Measurements from ENCODE around the gene ACP7. TPM values are rescaled to one million over a fixed set of nuclear protein-coding genes. Genes with fewer than 3 reads are reported as not detected.

ACP7 gene, protein sequence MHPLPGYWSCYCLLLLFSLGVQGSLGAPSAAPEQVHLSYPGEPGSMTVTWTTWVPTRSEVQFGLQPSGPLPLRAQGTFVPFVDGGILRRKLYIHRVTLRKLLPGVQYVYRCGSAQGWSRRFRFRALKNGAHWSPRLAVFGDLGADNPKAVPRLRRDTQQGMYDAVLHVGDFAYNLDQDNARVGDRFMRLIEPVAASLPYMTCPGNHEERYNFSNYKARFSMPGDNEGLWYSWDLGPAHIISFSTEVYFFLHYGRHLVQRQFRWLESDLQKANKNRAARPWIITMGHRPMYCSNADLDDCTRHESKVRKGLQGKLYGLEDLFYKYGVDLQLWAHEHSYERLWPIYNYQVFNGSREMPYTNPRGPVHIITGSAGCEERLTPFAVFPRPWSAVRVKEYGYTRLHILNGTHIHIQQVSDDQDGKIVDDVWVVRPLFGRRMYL
- total RNA-seq, result under 1 TPM; 0.15 to 0.31 TPM

DNA sequence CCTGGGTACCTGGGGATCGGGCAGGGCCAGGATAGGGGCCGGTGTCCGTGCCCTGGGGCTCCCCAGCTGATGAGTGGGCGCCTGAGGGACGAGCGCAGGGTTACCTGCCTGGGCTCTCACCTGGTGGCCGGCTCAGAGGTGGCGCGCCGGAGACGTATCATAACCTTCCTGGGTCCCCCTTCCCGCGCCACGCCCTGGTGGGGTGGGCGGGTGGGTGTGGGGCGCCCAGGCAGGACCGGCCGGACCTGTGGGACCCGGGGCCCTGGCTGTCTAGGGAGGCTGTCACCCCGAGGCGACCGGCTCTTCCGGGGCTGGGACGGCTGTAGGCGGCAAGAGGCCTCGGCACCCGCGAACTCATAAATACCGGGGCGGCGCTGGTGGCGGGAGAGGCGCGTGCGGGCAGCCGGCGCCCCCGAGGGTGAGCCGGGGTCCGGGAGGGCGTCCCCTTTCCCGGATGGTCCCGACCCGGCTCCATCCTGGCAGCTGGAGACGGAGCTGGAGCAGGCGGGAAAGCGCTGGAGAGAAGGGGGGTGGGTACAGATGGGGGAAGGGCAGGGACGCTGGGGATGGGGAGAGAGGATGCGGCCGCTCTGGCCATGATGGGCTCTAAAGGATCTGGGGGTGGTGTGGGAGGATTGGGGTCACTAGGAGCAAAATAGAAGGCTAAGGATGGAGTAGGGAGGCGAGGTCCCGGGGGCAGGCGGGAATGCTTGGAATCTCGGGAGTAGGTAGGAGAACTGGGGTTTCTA is at the start of gene ACP7:
ACP7 (plus strand) TSS at position 386 of the 749 bp plus-strand sequence. CDS start 902 bp downstream, outside the sequence.
- H3K4me3 Mint-ChIP-seq, result peak within 1 kb of the TSS; percentile 62
- intact Hi-C loops (cut with micrococcal nuclease), result no loop called here
- no peaks in the 10 kb centered on the region for H3K36me3 Mint-ChIP-seq
- no peaks in the 10 kb centered on the region for H3K9me3 Mint-ChIP-seq
- peaks cover 30% of the 10 kb centered on the region for H3K27me3 Mint-ChIP-seq
- CTCF ChIA-PET, result interaction anchor here (1.0 to 1.6 kb wide), 2 partner anchors 32 to 107 kb away, joined by 3 to 6 read pairs; no protein-coding TSS in a partner anchor
- DNase-seq, result peak; percentile 38
- peaks cover 11% of the 10 kb centered on the region for H3K4me1 Mint-ChIP-seq (ENCODE audit: low read depth)
- no peak within 1 kb of the TSS for H3K27ac Mint-ChIP-seq
- POLR2A ChIA-PET, result no interaction called here

DNA sequence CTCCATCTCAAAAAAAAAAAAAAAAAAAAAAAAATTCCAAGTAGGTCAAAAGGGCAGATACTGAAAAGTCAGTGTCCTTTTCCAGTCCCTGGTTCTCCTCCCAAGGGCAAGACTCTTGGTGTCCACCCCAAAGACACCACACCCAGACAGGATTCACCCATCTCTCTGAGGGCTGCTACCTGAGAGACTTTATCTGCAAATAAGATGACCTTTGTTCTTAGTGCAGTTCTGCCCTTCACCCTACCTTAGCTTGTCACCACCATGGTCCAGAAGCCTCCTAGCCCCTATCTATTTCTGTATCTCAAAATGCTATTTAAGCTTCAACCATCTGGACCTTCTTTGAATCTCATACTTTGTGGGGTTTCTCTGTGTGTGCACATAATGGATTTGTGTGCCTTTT is 47.6 kb upstream of the ACP7 start:
- H3K27ac Mint-ChIP-seq, result no peak overlapping the region
- CTCF ChIA-PET, result interaction anchor here (2.8 kb wide), 1 partner anchor 15 kb away, joined by 20 read pairs; no protein-coding TSS in a partner anchor
- no peak overlapping the region for H3K4me3 Mint-ChIP-seq
- DNase-seq, result no peak
- peaks cover 2% of the 10 kb centered on the region for H3K9me3 Mint-ChIP-seq
- intact Hi-C loops (cut with micrococcal nuclease), result loop anchor here (5.0 kb wide), 1 partner anchor 74 kb away; no protein-coding TSS in a partner anchor
- peaks cover 10% of the 10 kb centered on the region for H3K27me3 Mint-ChIP-seq
- peaks cover 9% of the 10 kb centered on the region for H3K4me1 Mint-ChIP-seq (ENCODE audit: low read depth)
- POLR2A ChIA-PET, result no interaction called here
- H3K36me3 Mint-ChIP-seq, result no peaks in the 10 kb centered on the region

GRCh38 chr19:39037194-39037593 is 47.0 kb upstream of the ACP7 start:
- Mint-ChIP-seq H3K27me3 (peaks cover 10% of the 10 kb centered on the region), H3K4me3 (no peak overlapping the region), H3K36me3 (no peaks in the 10 kb centered on the region), H3K9me3 (peaks cover 2% of the 10 kb centered on the region), H3K27ac (no peak overlapping the region), H3K4me1 (ENCODE audit: low read depth) (peaks cover 8% of the 10 kb centered on the region)
- no peak for DNase-seq
- ChIA-PET POLR2A (no interaction called here), CTCF (interaction anchor here (0.6 to 2.8 kb wide), 2 partner anchors 14 to 29 kb away, joined by 3 to 20 read pairs; no protein-coding TSS in a partner anchor)
- intact Hi-C loops (cut with micrococcal nuclease), result loop anchor here (5.0 kb wide), 1 partner anchor 75 kb away; no protein-coding TSS in a partner anchor

DNA sequence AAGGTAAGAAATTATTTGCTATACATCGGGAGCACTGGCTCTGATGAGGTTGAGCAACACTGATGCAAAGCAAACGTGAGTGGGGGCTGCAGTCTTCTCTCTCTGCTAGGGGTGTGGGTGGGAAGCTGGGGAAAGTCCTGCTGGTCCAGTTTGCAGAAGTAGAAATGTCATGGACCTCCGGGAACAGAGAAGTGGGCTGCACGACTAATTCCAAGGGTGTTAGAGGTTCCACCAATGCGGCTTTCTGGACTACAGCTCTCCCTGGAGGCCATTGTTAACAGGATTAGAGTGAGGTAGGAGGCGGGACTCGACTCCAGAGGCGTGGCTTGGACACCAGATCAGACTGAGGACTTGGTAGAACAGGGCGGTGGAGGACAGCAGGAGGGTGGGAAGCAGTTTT is 46.1 kb upstream of the ACP7 start:
- peak; percentile 27 for DNase-seq
- intact Hi-C loops (cut with micrococcal nuclease), result loop anchor here (5.0 kb wide), 1 partner anchor 76 kb away; no protein-coding TSS in a partner anchor
- peaks cover 3% of the 10 kb centered on the region for H3K27me3 Mint-ChIP-seq
- no peak overlapping the region for H3K27ac Mint-ChIP-seq
- H3K4me3 Mint-ChIP-seq, result no peak overlapping the region
- H3K4me1 Mint-ChIP-seq (ENCODE audit: low read depth), result no peaks in the 10 kb centered on the region
- H3K9me3 Mint-ChIP-seq, result peaks cover 2% of the 10 kb centered on the region
- ChIA-PET POLR2A (no interaction called here), CTCF (interaction anchor here (1.0 to 2.8 kb wide), 2 partner anchors 13 to 76 kb away, joined by 3 to 20 read pairs; no protein-coding TSS in a partner anchor)
- H3K36me3 Mint-ChIP-seq, result no peaks in the 10 kb centered on the region

DNA sequence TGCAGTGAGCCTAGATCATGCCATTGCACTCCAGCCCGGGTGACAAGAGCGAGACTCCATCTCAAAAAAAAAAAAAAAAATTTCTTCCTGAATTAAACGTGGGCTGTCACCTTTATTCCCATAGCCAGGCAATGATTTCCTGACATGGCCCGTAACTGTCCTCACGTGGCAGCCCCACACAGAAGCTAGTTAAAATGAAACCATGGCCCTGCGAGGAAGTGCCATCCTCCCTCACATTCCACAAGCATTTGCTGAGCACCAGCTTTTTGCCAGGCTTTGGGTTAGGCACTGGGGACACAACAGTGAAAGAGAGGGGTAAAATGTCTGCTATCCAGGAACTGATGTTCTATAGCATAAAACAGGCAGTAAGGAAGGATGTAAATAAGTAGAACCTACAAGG is 38.7 kb upstream of the ACP7 start:
- no peaks in the 10 kb centered on the region for H3K4me1 Mint-ChIP-seq (ENCODE audit: low read depth)
- intact Hi-C loops (cut with micrococcal nuclease), result no loop called here
- POLR2A ChIA-PET, result interaction anchor here (0.6 kb wide), 1 partner anchor 28 kb away, joined by 3 read pairs; no protein-coding TSS in a partner anchor
- H3K4me3 Mint-ChIP-seq, result no peak overlapping the region
- no peak overlapping the region for H3K27ac Mint-ChIP-seq
- DNase-seq, result no peak
- H3K9me3 Mint-ChIP-seq, result peaks cover 5% of the 10 kb centered on the region
- no peaks in the 10 kb centered on the region for H3K36me3 Mint-ChIP-seq
- CTCF ChIA-PET, result no interaction called here
- no peaks in the 10 kb centered on the region for H3K27me3 Mint-ChIP-seq

DNA sequence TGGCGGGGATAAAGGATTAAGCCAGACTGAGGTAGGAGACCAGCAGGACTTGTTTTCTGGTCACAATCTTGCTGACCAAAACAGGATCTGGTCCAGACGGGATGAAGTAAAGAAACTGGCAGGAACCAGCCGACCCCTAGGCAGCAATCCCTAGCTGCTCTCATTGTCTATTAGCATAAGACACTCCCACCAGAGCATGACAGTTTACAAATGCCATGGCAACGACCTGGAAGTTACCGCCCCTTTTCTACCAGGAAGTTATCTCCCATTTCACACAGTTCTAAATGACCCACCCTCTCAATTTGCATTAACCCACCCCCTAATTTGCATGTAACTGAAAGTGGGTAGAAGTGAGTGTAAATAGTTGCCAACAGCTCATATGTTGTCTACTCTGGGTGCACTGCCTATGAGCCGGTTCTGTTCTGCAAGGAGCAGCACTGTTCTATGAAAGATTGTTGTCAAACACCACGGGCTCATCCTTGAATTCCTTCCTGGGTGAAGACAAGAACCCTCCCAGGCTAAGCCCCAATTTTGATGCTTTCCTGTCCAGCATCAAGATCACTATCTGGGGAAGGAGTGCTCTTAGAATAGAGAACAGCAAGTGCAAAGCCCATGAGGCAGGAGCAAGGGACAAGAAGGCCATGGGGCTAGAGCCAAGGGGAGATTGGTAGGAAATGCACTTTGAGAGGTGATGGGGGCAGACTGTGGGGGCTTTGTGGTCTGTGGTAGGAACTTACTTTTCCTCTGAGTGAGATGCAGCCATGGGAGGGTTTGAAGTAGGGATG is 37.9 kb upstream of the ACP7 start:
- intact Hi-C loops (cut with micrococcal nuclease), result no loop called here

GRCh38 chr19:39047073-39047472 is 37.1 kb upstream of the ACP7 start:
- Mint-ChIP-seq H3K36me3 (no peaks in the 10 kb centered on the region), H3K9me3 (peaks cover 3% of the 10 kb centered on the region), H3K27me3 (no peaks in the 10 kb centered on the region), H3K4me3 (no peak overlapping the region), H3K27ac (no peak overlapping the region), H3K4me1 (ENCODE audit: low read depth) (no peaks in the 10 kb centered on the region)
- no peak for DNase-seq
- CTCF ChIA-PET, result no interaction called here
- intact Hi-C loops (cut with micrococcal nuclease), result no loop called here
- POLR2A ChIA-PET, result no interaction called here

More for the DNA sequence above, 37.9 kb upstream of the ACP7 start:
- Mint-ChIP-seq H3K36me3 (no peaks in the 10 kb centered on the region), H3K27ac (no peak overlapping the region), H3K27me3 (no peaks in the 10 kb centered on the region), H3K4me1 (ENCODE audit: low read depth) (no peaks in the 10 kb centered on the region), H3K9me3 (peaks cover 3% of the 10 kb centered on the region), H3K4me3 (no peak overlapping the region)
- ChIA-PET POLR2A (interaction anchor here (0.6 kb wide), 1 partner anchor 27 kb away, joined by 3 read pairs; no protein-coding TSS in a partner anchor), CTCF (no interaction called here)
- DNase-seq, result no peak

- no peaks in the 10 kb centered on the region for H3K9me3 Mint-ChIP-seq
- intact Hi-C loops (cut with micrococcal nuclease), result no loop called here
- H3K4me1 Mint-ChIP-seq (ENCODE audit: low read depth), result no peaks in the 10 kb centered on the region
- ChIA-PET CTCF (interaction anchor here (0.6 to 3.1 kb wide), 22 partner anchors 9 to 279 kb away, joined by 3 to 20 read pairs (median 4); partner anchors contain the start of gene FBXO17), POLR2A (no interaction called here)
- DNase-seq, result peak; percentile 74
- no peaks in the 10 kb centered on the region for H3K36me3 Mint-ChIP-seq
- no peaks in the 10 kb centered on the region for H3K27me3 Mint-ChIP-seq
- no peak overlapping the region for H3K27ac Mint-ChIP-seq
- H3K4me3 Mint-ChIP-seq, result no peak overlapping the region
Measured at GRCh38 chr19:39052243-39052746, 31.9 kb upstream of the ACP7 start.

DNA sequence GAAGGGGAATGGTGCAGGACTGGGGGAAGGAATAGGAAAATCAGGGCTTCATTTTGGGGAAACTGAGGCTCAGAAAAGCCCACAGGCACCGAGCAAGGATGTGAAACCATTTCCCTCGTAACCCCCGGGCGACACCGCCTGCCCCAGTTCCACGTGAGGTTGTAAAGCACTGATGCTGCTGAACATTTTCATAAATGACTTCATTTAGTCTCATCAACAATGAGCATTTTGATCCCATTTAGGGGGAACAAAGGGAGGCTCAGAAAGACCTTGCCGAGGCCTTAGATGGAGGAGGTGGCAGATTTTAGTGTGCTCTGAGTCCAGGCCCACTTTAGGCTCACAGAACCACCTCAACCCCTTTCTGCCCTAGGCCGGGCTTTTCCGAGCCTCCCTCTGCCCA is 31.3 kb upstream of the ACP7 start:
- H3K27me3 Mint-ChIP-seq, result no peaks in the 10 kb centered on the region
- intact Hi-C loops (cut with micrococcal nuclease), result no loop called here
- H3K9me3 Mint-ChIP-seq, result no peaks in the 10 kb centered on the region
- H3K4me3 Mint-ChIP-seq, result no peak overlapping the region
- no peak overlapping the region for H3K27ac Mint-ChIP-seq
- no peaks in the 10 kb centered on the region for H3K36me3 Mint-ChIP-seq
- CTCF ChIA-PET, result interaction anchor here (0.6 to 3.1 kb wide), 11 partner anchors 8 to 242 kb away, joined by 3 to 20 read pairs (median 5); partner anchors contain the start of gene FBXO17
- POLR2A ChIA-PET, result no interaction called here
- no peak for DNase-seq
- H3K4me1 Mint-ChIP-seq (ENCODE audit: low read depth), result no peaks in the 10 kb centered on the region

DNA sequence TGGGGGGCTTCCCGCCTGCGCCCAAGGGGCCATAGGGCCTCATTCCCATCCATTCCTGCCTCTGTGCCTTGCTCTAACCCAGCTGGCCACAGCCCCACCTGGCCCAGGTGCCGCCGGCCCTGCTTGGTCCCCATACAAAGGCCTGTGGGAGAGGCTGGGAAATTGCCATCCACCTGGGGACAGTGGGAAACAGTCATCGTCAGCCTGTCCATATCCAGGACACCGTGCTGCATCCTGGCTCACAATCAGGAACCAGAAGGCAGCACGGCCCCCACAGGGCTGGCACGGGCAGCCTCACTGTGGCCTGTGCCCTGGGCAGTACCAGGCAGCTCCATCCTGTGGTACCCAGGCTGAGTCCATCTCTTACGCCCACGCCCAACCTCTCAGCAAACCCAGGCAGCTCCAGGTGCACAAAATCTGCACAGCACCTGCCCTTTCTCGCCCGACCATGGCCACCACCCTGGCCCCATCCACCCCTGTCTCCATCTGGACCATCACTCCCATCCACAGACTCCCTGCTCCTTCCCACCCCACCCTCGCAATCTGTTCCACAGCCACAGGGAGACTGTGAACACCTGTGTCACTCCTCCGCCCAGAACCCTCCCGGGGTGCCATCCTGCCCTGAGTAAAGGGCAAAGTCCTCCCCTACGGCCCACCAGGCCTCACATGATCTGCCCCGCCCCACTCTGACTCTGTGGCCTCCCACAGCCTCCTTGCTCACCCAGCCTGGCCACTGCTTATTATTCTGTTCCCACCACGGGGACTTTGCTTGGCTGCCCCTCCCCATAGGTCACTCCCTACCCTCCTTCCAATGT is 30.7 kb upstream of the ACP7 start:
- H3K36me3 Mint-ChIP-seq, result no peaks in the 10 kb centered on the region
- DNase-seq, result no peak
- ChIA-PET CTCF (interaction anchor here (1.4 kb wide), 1 partner anchor 91 kb away, joined by 5 read pairs; no protein-coding TSS in a partner anchor), POLR2A (no interaction called here)
- no peak overlapping the region for H3K4me3 Mint-ChIP-seq
- intact Hi-C loops (cut with micrococcal nuclease), result no loop called here
- no peaks in the 10 kb centered on the region for H3K4me1 Mint-ChIP-seq (ENCODE audit: low read depth)
- no peak overlapping the region for H3K27ac Mint-ChIP-seq
- no peaks in the 10 kb centered on the region for H3K27me3 Mint-ChIP-seq
- no peaks in the 10 kb centered on the region for H3K9me3 Mint-ChIP-seq

DNA sequence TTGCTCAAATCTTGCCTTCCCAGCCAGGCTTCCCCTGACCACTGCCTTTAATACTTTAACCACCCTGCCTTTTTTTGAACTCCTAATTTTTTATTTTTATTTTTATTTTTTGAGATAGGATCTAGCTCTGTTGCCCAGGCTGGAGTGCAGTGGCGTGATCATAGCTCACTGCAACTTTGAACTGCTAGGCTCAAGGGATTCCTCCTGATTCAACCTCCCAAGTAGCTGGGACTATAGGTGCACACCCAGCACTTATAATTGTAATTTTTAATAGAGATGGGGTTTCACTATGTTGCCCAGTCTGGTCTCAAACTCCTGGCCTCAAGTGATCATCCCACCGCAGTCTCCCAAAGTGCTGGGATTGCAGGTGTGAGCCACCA is 30.1 kb upstream of the ACP7 start:
- no peak for DNase-seq
- Mint-ChIP-seq H3K27ac (no peak overlapping the region), H3K27me3 (no peaks in the 10 kb centered on the region), H3K4me3 (no peak overlapping the region), H3K4me1 (ENCODE audit: low read depth) (no peaks in the 10 kb centered on the region), H3K36me3 (no peaks in the 10 kb centered on the region), H3K9me3 (no peaks in the 10 kb centered on the region)
- ChIA-PET CTCF (interaction anchor here (1.4 kb wide), 1 partner anchor 92 kb away, joined by 5 read pairs; no protein-coding TSS in a partner anchor), POLR2A (no interaction called here)
- intact Hi-C loops (cut with micrococcal nuclease), result no loop called here

Measured in activated CD4-positive, alpha-beta memory T cell treated with anti-CD3 and anti-CD28 coated beads for 36 hours (primary cell).